DMS153 treated with DMSO at 0.1 percent for 48 hours (cell line): ENCODE measurements around the gene DPF3.

ENCODE experiments used
- DNase-seq: peaks from one replicate; lab custom pipeline; 2025; ENCODE audit not compliant: unreplicated experiment; lab: John Stamatoyannopoulos, UW

DPF3 gene

DNA sequence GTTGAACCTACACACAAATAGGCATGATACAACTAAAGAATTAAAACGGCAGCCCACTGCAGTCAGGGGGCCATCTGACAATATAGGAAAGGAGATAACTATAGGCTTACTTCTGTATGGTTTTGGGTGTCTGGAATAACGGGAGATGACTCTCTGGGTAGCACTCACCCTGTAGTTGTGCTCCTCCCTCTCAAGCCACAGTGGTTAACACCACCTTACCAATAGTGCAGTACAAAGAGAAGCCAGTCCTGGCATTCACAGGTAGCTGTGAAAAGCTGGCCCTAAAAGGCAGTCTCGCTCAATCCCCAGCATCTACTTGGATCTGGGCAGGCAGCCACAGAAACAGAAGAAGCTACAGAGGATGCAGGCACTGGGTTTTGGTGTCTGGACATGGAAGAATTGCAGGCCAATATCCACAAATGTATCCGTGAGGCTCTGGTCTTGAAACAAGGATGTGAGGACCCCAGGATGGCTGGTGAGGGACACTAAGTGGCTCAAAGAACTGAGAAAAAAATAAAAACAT lies 93.0 kb downstream of the DPF3 start:
- DNase-seq: no peak

DNA sequence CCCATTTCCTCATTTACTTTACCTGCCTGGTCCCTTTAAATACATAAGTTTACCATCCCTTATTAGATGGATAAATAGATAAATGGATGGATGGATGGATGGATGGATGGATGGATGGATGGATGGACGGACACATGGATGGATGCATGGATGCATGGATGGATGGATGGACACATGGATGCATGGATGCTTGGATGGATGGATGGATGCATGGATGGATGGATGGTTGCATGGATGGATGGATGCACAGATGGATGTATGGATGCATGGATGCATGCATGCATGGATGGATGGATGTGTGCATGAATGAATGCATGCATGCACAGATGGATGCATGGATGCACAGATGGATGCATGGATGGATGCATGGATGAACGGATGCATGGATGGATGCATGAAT lies 93.6 kb downstream of the DPF3 start:
- no peak for DNase-seq

DNA sequence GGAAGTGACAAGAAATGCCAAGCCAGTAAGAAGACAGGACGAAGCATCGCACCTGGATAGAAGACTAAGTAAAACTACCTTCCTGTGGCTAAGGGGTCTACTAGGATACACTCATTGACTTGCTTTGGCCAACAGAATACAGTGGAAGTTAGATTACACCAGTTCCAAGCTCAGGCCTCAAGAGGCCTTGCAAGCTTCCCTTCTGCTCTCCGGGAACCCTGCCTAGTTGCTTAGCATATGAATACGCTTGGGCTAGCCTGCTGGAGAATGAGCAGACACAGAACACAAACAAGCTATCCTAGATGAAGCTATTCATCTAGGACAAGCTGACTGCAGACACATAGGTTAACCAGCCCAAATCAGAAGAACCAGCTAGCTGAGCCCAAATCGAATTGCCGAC lies 97.0 kb downstream of the DPF3 start:
- no peak for DNase-seq

DNA sequence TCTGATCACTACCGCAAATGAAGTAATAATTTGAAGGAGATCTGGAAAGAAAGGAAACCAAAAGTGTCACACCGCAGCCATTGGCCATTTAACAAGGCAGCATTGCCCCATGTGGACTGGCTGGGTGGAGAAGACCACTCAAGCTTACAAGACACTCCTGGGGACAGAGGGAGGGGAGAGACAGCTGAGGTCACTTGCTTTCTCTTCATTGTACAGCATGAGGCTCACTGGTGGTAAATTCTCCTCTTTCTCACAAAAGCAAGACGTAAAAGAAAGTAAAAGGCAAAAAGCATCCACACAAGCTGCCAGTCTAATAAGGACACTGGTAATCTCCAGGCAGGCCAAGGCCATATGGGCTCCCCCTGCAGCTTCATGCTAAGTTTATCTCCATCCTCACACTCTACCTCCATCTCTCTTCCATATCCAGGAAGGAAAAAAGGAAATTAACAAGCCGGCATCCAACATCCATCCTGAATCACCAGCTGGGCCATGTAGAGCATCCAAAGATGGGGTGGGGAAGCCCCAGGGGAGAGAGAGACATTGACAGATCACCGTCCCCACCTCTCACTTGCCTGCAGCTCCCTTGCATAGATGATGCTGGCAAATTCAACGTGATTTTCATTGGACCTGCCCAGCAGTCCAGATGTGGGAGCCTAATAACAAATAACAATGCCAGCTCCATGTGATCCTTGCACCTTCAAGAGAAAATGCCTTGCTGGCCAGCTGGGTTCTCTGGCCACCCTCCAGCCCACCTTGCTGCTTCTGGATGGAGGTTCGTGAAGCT lies 100.6 kb downstream of the DPF3 start:
- no peak for DNase-seq

DNA sequence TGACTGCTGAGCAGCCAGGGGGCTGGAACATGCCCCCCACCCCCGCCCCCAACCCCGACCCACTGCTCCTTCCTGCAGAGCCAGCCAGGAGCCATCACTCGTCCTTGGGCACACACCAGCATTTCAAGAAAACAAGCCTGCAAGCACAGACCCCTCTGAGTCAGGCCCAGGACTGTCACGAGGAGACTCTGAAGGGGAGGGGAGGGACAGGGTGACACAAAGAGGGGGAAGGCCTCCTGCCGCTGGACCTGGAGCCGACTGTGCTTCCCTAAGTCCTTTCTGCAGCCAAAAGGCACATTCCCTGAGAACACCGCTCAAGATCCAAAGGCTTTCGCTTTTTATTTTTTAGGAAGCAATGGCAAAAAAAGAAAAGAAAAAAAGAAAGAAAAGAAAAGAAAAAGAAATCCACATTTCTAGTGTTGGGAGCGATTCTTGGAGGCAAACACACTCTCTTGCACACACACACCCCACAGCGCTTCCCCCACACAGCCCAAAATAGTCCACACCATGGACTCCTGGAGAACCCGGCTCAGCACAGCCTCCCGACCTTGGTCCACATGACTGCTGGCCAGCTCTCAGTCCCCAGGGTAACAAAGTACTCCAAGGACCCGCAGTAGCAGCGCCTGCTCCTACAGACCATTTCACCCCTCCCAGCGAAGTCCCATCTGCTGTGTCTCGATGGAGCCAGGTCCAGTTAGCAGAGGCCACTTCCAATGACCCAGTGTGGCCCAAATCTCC lies 101.7 kb downstream of the DPF3 start:
- no peak for DNase-seq

DNA sequence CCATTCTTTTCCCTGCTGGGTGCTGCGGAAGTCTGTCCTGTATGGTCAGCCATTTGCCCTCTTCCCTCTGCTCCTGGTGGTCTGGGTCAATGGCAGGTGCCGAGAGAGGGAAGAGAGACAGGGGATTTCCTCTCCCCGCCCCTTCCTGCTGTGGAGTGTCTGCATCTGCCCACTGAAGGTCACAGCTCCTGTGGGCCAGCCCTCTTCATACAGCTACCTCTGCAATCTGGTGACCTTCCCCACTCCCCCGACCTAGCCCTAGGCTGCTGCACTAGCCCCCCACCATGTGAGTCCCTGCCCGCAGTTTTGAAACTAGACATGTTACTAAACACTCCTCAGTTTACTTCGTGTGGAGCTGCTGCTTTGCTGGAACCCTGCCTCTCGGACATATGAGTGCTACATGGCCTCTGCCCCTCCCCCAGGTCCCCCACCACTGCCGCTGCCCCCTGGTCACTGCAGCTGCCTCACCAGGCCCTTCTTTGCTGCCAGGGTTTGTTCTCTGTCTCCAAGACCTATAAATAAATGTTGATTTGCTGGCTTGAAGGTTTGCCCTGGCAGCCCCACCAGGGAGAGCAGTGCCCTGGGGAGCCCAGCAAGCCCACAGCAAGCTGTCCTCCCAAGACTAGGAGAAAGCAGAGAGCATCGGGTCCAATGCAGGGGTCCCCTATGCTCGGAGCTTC lies 102.9 kb downstream of the DPF3 start:
- no peak for DNase-seq

DNA sequence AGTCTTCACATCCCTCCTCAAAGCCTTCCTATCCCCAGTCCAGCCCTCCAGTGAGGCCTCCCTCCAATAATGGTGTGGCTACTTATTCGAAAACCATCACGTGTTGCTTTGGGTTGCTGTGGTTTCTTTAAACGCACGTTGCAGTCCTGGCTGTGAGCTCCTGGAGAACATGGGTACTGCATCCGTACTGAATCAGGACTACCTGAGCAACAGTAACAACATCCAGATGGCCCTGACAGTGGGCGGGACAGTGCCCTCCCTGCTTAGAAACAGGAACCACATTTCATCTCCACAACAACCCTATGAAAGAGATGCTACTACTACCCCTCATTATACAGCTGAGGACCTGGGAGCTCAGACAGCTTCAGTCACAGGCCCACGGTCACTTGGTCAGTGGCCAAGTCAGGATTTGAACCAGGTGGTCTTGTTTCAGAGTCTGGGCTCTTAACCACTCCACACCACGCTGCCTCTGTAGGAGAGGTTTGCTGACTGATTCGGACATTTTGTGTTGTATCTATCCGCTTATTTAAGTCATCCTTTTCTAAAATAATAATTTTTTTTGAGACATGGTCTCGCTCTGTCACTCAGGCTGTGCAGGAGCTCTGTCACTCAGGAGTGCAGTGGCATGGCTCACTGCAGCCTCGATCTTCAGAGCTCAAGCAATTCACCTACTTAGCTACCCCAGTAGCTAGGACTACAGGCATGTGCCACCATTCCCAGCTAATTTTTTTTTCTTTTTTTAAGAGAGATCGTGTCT lies 104.8 kb downstream of the DPF3 start:
- no peak for DNase-seq

DNA sequence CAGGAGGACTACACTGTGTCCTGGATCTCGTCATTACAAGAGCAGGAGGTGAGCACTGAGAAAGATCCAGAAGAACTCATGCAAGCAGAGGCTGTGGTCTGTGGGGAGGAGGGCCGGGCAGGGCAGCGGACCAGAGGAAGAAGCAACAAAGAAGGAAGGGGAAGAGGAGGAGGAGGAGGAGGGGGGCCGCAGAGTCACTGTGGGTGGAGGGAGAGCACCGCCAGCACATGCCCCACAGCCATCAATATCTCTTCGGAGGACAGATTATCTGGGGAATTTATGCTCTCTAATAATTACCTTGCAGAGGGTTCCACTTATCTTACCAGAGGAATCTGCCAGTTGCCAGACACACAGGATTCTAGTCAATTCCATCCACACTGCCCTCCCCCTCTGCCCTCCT lies 105.6 kb downstream of the DPF3 start:
- DNase-seq: no peak

DNA sequence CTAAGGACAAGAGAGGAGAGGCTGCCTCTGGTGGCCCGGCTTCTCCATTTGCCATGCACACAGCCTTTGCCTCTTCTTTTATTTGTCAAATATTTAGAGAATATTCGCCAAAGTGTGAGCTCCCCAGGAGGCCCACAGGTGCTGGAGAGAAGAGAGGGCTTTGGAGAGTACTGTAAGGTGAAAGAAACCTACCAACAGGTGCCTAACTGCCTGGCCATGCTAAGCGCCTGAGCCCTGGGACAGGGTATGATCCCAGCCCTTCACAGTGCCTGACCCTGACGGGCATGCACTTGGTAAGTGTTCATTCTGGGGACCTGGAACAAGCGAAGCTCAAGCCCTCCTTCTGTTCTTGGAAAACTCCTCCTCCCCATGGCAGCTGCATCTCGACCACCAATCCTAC lies 106.1 kb downstream of the DPF3 start:
- no peak for DNase-seq

DNA sequence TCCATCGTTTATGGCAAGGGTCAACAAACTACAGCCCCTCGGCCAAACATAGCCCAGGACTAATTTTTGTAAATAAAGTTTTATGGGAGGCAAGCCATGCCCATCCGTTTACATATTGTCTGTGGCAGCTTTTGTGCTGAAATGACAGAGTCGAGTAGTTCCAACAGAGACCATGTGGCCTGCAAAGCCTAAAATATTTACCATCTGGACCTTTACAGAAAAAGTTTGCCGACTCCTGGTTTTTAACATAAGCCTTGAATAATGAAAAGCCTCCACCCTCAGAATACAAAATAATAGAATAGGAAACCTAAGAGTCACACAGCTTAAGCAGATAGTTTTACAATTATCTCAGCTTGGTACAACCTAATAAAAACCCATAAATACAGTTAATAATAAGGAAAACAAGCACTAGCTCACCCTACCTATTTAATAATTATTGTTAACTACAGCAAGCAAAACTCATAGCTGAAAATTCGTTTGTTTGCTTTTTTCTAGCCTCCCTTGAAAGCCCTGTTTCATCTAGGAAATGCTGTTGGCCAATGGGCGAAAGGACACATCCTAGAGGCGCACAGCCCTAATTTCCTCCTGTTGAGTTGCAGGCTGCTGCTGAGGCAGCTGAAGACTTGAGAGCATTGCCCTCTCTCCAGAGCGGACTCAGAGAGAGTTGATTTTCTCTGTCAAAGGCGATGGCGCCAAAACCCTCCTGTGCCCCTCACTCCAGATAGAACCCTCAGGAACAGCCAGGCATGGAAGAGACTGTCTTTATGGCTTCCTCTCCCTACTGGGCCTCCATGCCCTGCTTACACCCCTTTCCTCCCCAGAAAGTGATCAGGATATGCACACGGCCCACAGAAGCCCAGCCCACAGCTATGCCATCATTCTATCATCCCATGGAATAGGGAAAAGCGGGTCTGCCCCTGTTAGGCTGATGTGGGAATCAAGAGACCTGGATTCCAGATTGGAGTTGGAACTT lies 107.2 kb downstream of the DPF3 start:
- DNase-seq: no peak

DNA sequence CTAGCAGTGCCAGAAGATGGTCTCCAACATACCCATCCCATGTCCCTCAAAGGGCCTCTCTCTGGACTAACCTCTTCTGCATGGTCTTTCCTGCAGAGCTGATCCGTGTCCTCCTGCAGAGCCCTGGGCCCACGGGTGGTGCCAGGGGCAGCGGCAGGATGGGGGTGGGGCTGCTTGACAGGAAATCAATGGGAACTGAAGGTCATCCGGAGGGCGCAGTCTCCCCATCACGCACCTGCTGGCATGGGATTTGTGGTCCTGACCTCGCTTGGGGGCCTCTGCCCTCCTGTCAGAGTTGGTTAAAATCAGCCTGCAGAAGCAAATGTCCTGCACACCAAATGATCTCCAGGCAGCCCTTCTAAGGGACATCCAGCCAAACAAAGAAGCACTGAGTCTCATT lies 110.2 kb downstream of the DPF3 start:
- no peak for DNase-seq

DNA sequence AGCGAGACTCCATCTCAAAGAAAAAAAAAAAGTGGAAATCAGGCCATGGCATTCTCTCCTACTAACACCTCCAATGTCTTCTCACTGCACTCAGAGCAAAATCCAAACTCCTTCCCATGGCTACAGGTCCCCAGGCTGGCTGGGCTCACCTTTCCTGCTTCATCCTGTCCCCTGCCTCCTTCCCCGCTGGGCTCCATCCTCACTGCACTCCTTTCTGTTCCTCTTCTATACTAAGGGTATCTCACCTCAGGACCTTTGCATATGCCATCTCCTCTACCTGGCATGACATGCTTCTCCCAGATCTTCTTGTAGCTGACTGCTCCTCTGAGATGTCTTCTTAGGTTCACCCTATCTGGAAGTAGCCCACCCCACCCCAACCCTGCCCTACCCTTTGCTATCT lies 111.1 kb downstream of the DPF3 start:
- DNase-seq: no peak

DNA sequence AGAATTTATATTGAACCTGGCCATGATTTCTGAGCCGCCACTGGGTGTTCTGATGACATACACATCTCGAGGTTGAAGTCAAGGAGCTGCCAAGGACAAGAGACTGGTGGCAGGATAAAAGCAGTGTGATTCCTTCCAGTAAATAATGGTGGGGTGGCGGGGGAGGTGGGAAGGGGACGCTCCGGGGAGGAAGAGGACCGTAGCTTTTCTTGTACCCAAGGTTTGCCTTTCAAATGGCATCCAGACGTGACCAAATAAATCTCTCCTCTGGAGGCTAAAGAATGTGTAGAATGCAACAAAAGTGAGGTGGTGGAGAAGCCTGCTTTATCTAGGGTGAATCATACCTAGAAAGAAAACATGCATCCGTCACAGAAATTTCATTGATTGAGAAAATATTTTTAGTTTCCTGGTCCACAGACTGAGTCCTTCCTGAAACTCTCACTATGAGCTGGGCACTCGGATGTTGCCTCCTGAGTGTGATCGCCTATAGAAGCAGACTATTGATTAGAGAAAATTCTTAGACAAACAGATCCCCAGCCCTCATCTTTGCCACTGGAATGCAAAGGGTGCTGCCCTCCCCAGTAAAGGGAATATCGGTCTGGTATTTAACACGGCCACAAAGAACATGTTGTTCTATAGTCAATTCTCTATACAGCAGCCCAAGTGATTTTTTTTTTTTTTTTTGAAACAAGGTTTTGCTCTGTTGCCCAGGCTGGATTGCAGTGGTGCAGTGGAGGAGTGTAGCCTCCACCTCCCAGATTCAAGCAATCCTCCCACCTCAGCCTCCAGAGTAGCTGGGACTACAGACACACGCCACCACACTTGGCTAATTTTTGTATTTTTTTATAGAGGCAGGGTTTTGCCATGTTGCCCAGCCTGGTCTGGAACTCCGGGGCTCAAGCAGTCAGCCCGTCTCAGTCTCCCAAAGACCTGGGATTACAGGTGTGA lies 112.1 kb downstream of the DPF3 start:
- DNase-seq: no peak

DNA sequence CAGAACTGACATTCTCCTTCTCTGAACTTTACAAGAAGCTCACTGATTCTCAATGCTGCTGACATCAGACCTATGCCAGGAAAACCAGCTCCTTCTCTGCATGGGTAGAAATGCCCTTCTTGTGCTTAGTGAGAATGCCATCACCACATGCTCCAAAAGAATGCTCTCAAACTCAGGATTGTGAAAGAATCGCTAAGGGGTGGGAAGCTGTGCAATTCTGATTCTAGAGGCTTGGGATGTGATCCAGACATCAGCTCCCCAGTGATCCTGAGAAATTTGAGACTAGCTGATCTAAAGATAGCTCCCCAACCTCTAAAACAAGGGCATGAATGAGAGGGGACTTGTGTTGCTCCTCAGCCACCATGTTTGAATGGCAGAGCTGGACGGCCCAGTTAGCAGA lies 113.2 kb downstream of the DPF3 start:
- no peak for DNase-seq

DNA sequence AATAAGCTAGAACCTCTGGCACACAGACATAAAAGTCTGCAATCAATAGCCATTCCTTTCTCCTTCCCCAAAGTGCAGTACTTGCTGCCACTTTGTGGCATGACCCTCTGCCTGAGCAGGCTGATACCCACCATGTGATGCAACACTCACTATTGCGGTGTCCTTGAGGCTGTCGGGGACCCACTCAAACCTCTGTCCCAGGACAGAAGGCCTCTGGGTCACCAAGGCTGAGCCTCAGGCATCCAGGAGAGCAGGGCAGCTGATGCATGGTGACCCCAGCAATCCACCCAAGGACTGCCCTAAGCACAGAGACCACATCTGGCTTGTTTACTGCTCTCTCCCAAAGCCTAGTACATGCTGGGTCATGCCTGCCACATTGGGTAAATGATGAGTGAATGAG lies 114.2 kb downstream of the DPF3 start:
- DNase-seq: no peak

DNA sequence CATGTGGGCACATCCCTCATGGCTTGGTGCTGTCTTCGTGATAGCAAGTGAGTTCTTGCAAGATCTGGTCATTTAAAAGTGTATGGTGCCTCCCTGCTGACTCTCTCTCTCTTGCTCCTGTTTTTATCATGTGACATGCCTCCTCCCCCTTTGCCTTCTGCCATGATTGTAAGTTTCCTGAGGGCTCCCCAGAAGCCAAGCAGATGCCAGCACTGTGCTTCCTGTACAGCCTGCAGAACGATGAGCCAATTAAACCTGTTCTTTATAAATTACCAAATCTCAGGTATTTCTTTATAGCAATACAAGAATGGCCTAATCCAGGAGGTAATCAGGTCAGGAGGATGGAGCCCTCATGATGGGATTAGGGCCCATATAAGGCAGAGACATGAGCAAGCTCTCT lies 116.3 kb downstream of the DPF3 start:
- no peak for DNase-seq

DNA sequence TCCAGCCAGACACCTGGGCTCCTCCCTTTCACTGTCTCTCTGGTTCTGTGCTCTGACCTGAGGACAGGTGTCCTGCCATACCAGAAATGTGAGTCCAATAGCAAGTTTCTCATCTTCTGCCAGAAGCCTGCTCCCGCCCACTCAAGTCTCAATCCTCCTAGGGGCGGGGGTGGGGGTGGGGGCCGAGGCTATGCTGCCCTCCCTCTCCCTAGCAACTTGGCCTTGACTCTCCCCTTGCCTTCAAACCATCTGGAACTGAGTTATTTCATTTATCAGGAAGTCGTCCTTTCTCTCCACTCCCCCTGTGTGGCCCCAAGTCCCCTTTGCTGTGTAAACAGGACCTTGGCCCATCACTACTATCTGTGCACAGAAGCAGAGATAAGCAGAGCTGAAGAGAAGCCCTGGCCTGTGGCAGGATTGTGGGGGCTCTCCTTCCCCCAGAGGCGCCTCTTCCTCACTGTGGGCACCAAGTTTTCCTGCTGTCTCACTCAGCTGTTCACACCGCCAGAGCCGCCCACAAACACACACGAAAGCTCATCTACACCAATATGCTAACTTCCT lies 117.1 kb downstream of the DPF3 start:
- DNase-seq: no peak

DNA sequence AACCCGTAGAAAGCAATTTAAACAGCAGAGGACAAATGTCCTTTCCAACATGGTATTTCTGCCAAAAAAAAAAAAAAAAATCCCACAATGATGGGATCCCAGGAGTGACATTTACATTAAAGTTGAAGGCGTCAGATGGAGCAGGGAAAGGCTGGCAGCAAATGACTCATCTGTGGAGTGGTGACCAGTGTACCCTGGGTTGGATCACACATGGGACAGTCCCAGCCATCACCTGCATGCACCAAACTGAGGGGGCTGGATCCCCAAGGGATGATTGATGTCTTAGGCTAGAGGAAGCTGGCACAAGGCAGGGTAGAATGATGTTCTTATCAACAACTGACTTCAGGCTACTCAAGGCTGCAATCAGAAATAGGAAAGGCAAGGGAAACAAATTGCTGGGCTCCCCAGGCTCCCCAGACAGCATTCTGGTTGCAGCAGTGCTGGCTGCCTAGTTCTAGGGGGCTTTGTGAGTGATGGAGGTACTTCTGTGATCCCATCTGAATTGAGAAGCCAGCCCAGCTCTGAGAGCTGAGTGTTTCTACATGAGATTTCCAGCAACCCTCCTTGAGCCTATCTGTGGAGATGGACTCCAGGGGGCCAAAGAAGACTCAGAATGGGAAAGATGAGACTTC lies 117.9 kb downstream of the DPF3 start:
- DNase-seq: no peak
